Uterus (tissue), 4 donors: ENCODE results near the gene PTCRA. TPM values are rescaled to one million over a fixed set of nuclear protein-coding genes. Genes with fewer than 3 reads are reported as not detected.
"Not testable (repeated sequence)": the region's sequence is repeated elsewhere in the genome, so short reads cannot be mapped to it uniquely, and the experiment has no call there.

Source experiments
- DNase-seq, 2 donors: peaks; one replicate each; pipeline ENCODE4 v3.0.0-alpha.2; 2019 to 2020
- H3K27ac ChIP-seq, 2 donors: fragments of 200-600 bp; sonication (generic); 1 replicate in 1 of 2; 2 replicates in 1 of 2; pipeline ENCODE4 v1.5.1; 2016 to 2018
- H3K27me3 ChIP-seq, 2 donors: fragments of 200-600 bp; sonication (generic); one replicate each; pipeline ENCODE4 v1.5.1; 2018 to 2019; ENCODE audit warnings: control low read depth in 1 of 2
- H3K36me3 ChIP-seq, 2 donors: fragments of 200-600 bp; sonication (generic); one replicate each; pipeline ENCODE4 v1.5.1; 2019; ENCODE audit warnings: control low read depth in 1 of 2
- H3K4me1 ChIP-seq, 2 donors: fragments of 200-600 bp; sonication (generic); one replicate each; pipeline ENCODE4 v1.5.1; 2018 to 2019; ENCODE audit warnings: control low read depth in 1 of 2
- H3K4me3 ChIP-seq, 2 donors: fragments of 200-600 bp; sonication (generic); 1 replicate in 1 of 2; 2 replicates in 1 of 2; pipeline ENCODE4 v1.5.1; 2018 to 2019; ENCODE audit warnings: mild to moderate bottlenecking in 1 of 2
- H3K9me3 ChIP-seq, 2 donors: fragments of 200-600 bp; sonication (generic); one replicate each; pipeline ENCODE4 v1.5.1; 2019; ENCODE audit warnings: control low read depth in 1 of 2
- CTCF ChIP-seq, 4 experiments: fragments of 200-600 bp in 2 of 4; fragments of 450-650 bp in 2 of 4; sonication (generic) in 2 of 4; IDR thresholded peaks; one replicate each; pipeline ENCODE4 v1.5.1; 2016 to 2019; ENCODE audit warnings: antibody characterized with exemption in 4 of 4, mild to moderate bottlenecking in 2 of 4, moderate library complexity in 1 of 4
- POLR2A ChIP-seq, 2 donors: fragments of 450-650 bp; IDR thresholded peaks; one replicate each; pipeline ENCODE4 v1.6.1; 2016; ENCODE audit warnings: antibody characterized with exemption in 2 of 2, mild to moderate bottlenecking in 1 of 2, moderate library complexity in 1 of 2
- intact Hi-C: fragments of 100-400 bp; cut with DNase I; formaldehyde crosslinking; loops from one replicate; pipeline ENCODE4 v1.15.1; 2023; ENCODE audit warnings: low total_unique reads
- total RNA-seq, 4 donors: library from RNA; depleted of rRNA in 3 of 4; stranded (reverse); fragments of >200 nt in 3 of 4; gene quantifications; one replicate each; pipeline versions ENCODE4 v1.1.0 to v1.2.4, GENCODE V29; 2014 to 2023
- donor health status: DM: yes; HTN: yes; CAD: no.

Gene PTCRA
- total RNA-seq, 4 donors from 2014 or later: 2.0 TPM; not detected in 3

- intact Hi-C loops: no loop called here
- TF ChIP-seq CTCF (IDR thresholded peaks at IDR 0.05) (no peak), POLR2A (IDR thresholded peaks at IDR 0.05) (no peak)
- H3K4me1 ChIP-seq: no peaks in the 10 kb centered on the region
- no peak overlapping the region for H3K27ac ChIP-seq
- no peaks in the 10 kb centered on the region for H3K27me3 ChIP-seq
- no peak overlapping the region for H3K4me3 ChIP-seq
- H3K9me3 ChIP-seq: no peaks in the 10 kb centered on the region
- no peaks in the 10 kb centered on the region for H3K36me3 ChIP-seq
- no peak for DNase-seq
Measured at GRCh38 chr6:42938428-42938796, 22.6 kb downstream of the PTCRA start.

GRCh38 chr6:42938987-42939809 is 23.3 kb downstream of the PTCRA start:
- no peaks in the 10 kb centered on the region for H3K27me3 ChIP-seq
- no peaks in the 10 kb centered on the region for H3K36me3 ChIP-seq
- H3K4me1 ChIP-seq: no peaks in the 10 kb centered on the region
- H3K4me3 ChIP-seq: no peak overlapping the region
- TF ChIP-seq CTCF (IDR thresholded peaks at IDR 0.05) (no peak), POLR2A (IDR thresholded peaks at IDR 0.05) (no peak)
- no peak for DNase-seq
- H3K9me3 ChIP-seq: no peaks in the 10 kb centered on the region
- intact Hi-C loops: no loop called here
- no peak overlapping the region for H3K27ac ChIP-seq

DNA sequence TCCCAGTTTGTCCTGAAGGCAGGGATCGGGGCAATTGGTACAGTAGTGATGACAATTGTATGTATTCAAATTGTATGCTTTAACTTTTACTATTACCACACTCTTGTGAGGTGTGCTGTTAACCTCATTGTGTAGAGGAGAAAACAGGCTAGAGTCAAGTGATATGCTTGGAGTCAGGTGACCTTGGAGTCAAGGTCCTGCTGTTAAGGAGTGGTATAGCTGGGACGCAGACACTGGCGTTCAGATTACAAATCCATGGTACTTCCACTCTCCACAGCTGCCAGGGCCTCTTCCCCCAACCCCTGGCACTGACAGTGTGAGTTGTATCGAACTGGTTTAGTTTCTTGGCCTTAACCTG is 23.9 kb downstream of the PTCRA start:
- H3K4me1 ChIP-seq: no peaks in the 10 kb centered on the region
- no peak overlapping the region for H3K4me3 ChIP-seq
- H3K27me3 ChIP-seq: no peaks in the 10 kb centered on the region
- intact Hi-C loops: no loop called here
- H3K9me3 ChIP-seq: no peaks in the 10 kb centered on the region
- no peaks in the 10 kb centered on the region for H3K36me3 ChIP-seq
- TF ChIP-seq CTCF (IDR thresholded peaks at IDR 0.05) (no peak), POLR2A (IDR thresholded peaks at IDR 0.05) (no peak)
- DNase-seq: no peak
- H3K27ac ChIP-seq: no peak overlapping the region

GRCh38 chr6:42940493-42941045 is 24.7 kb downstream of the PTCRA start:
- TF ChIP-seq POLR2A (IDR thresholded peaks at IDR 0.05) (no peak), CTCF (IDR thresholded peaks at IDR 0.05) (no peak)
- no peak for DNase-seq
- H3K4me1 ChIP-seq: no peaks in the 10 kb centered on the region
- H3K27ac ChIP-seq: no peak overlapping the region
- no peaks in the 10 kb centered on the region for H3K9me3 ChIP-seq
- H3K36me3 ChIP-seq: no peaks in the 10 kb centered on the region
- H3K27me3 ChIP-seq: no peaks in the 10 kb centered on the region
- no peak overlapping the region for H3K4me3 ChIP-seq
- intact Hi-C loops: no loop called here

GRCh38 chr6:42941356-42941755 is 25.5 kb downstream of the PTCRA start:
- intact Hi-C loops, DNase-seq, H3K27me3 ChIP-seq, H3K4me1 ChIP-seq, H3K4me3 ChIP-seq, H3K9me3 ChIP-seq, H3K27ac ChIP-seq, H3K36me3 ChIP-seq: not testable (repeated sequence)
